NCI-H774 (cell line): Measurements from ENCODE around the gene IQCE.
"Not testable (repeated sequence)": the region's sequence is repeated elsewhere in the genome, so short reads cannot be mapped to it uniquely, and the experiment has no call there.

Experiments used
- DNase-seq: peaks from one replicate; lab custom pipeline; 2025; lab: John Stamatoyannopoulos, UW

Gene IQCE

DNA sequence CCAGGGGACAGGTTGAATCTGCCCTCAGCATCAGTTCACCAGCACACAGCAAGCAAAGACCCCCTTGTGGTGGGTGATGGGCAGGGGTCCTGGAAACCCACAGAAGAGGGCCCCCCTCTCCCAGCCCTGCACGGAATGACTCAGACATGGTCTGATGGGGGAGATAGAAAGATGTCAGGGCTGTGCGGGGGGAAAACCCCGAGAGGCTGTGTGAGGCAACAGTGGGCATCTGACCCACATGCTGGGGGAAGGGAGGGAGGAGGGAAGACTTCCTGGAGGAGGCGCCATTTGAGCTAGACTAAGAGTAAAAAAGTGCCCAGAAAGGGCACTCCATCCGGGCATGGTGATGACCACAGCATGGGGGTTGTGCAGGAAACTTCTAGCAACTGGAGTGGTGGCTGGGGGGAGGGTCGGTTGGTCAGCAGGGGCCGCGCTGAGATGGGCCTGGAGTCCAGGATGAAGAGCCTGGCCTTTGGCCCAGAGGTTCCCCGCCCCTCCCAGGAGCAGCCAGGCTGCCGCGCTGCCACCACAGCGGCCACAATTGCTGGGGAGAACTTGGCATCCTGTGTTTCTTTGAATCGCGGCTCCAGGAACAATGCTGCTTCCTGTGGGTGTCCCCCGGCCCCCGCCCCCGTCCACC lies 36.7 kb upstream of the IQCE start:
- no peak for DNase-seq

GRCh38 chr7:2522780-2523433 lies 35.9 kb upstream of the IQCE start:
- DNase-seq: peak; percentile 31

DNA sequence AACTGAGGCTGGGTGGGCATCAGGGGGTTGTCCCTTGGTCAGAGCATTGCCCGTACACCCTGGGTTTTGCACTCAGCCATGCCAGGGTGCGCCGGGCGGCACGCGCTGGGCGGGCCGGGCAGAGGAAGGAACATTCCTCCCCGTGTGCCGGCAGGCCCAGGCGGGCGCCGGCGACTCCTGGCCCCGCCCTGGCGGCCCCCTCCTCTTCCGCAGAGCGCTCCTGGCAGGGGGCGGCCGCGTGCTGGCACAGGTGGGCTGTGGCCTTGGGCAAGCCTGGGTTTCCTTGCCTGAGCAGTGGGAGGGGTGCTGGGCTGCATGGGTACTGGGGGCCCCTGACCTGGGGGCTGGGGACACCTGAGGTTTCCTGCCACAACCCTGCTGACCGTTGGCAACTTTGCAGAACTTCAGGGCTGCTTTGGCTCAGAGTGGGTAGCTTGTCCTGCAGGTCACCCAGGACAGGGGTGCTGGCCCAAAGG lies 35.3 kb upstream of the IQCE start:
- peak; percentile 63 for DNase-seq

DNA sequence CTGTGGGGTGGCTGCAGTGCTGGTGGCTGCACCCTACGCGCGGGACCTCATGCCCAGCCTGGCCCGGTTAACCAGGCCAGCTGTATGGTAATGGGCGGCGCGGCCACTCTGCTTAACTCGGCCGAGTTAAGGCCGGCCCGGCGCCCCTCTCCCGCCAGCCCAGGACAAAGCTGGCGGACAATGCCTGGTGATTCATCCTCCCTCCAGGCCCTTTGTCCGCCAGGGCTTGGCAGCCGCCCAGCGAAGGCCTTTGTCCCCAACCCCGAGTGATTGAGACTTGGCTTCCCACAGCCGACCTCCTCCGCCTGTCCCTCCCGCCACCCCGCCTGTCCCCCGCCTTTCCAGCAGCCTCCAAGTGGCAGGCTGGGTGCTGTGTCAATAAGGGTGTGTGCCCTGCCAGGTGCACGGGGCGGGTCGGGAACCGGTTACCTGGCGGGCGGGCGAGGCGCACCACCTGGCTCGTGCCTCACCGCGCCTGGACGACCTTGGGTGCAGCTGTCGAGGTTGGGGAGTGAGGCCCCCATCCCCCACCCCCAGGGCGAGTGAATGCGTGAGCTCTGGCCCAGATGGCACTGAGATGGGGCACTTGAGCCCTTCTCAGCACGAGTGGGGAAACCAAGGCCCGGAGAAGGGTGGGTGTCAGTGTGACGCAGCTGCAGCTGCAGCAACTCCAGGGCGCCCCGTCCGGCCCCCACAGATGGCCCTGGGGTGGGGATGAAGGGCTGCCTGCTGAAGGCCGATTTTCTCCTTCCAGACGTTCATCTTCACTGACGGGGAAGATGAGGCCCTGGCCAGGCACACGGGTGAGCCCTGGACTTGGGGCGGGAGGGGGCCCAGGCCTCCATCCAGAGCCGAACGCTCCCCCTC lies 34.6 kb upstream of the IQCE start:
- peak; percentile 98 for DNase-seq

GRCh38 chr7:2524808-2525657 lies 33.7 kb upstream of the IQCE start:
- peak; percentile 49 for DNase-seq

- DNase-seq: peak; percentile 18
These were observed 32.8 kb upstream of the IQCE start for GRCh38 chr7:2525658-2526630.

DNA sequence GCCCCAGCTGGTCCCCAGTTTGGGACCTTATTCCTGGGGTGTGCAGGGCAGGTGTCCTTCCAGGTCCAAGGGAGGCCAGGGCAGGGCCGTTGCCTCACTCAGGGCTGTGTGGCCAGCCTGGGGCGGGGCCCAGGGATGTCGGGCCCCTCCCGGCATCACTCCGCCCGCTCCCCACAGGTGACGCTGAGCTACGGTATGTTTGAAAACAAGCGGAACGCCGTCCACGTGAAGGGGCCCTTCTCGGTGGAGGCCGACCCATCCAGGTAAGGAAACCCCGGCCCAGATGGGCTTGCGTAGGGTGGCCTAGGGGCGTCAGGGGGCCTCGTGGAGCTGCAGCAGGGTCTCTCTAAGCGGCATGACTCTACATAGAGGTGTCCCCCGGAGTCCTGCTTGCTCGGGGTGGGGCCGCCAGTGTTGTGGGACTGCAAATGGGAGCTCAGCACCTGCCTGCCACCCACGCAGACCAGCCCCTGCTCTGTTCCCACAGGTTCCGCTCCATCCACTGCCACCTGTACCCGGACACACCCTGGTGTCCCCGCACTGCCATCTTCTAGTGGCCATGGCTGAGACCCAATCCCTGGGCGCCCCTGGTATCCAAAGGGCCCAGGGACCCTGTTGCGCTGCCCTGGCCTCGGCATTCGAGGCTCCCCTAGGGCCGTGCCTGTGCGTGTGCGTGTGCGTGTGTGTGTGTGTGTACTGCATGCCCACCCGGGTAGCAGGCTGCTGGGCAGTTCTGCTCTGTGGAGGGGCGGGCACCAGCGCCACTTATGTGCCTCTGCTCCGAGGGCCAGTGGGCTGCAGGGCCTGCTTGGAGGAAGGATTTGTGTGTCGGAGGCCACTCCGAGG lies 31.9 kb upstream of the IQCE start:
- no peak for DNase-seq

GRCh38 chr7:2527505-2528467 lies 31.0 kb upstream of the IQCE start:
- DNase-seq: peak; percentile 21

DNA sequence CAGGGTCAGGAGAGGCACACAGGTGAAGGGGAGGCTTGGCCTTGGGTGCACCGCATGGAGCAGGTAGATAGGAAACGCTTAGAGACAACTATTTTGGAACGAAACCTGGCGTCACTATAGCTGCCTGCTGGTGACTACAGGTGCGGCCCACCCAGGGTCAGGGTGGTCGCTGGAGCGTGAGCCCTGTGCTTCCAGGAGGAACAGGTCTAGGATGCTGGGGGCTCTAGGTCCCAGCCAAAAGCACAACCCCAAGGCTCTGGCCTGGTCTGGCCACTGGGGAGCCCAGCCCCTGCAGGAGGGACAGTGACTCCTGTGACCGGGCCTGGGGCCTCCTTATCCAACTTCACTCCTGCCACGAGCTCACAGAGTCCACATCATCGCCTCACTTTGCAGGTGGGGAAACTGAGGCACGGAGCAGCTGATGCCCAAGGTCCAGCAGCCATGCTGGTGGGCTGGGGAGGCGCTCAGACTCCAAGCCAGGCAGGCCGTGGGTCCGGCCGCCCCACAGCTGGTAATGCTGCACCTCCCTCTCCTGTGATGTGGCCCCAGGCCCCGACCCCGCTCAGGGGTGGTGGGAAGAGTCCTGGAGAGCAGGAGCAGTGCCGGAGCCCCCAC lies 30.2 kb upstream of the IQCE start:
- no peak for DNase-seq

GRCh38 chr7:2529161-2530070 lies 29.4 kb upstream of the IQCE start:
- no peak for DNase-seq

- no peak for DNase-seq
These were observed 28.4 kb upstream of the IQCE start for GRCh38 chr7:2530071-2530987.

DNA sequence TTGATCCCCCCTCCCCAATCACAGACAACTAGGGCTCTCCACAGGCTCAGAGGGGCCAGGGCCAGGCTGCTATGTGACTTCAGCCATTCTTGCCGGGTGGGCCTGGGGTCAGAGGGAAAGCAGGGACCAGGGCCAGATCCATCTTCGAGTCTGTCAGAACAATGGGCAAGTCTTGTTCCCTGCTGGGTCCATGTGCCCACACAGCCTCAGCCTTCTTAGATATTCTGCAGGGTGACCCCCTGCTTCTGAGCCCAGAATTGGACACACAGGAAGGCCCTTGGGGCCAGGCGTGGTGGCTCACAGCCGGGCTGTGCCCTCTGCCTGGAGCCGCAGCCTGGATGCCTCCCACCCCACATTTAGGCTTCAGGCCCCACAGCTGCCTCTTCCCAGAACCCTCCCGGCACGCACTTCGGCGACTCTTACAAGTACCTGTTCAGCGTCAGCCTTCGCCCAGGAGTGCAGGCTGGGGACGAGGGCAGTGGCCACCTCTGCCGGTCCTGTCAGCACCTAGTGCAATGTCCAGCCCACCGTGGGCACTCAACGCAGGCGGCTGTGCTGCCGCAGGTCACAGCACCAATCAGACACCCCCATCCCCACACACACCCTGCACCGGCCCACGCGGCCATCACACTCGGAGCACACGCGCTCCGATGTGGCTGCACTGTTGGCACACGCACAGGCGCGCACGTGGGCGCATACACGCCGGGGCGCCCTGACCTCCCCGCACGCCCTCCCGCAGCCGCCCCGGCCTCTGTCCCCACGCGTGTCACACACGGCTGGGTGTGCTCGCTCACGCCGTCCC lies 27.6 kb upstream of the IQCE start:
- not testable (repeated sequence) for DNase-seq

DNA sequence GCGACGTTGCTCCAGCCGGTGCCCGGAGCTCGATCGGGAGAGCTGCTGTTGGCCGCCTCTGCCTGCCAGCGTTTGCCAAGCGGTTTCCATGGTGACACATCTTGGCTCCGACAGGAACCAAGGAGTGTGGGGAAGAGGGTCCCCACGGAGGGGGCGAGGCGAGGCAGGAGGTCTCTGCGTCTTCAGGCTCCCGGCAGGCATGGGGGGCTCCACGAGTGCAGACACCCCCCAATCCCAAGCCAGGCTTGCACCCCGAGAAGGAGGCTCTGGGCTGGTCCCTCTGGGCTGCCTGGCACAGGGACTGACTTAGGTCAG lies 27.0 kb upstream of the IQCE start:
- DNase-seq: not testable (repeated sequence)

DNA sequence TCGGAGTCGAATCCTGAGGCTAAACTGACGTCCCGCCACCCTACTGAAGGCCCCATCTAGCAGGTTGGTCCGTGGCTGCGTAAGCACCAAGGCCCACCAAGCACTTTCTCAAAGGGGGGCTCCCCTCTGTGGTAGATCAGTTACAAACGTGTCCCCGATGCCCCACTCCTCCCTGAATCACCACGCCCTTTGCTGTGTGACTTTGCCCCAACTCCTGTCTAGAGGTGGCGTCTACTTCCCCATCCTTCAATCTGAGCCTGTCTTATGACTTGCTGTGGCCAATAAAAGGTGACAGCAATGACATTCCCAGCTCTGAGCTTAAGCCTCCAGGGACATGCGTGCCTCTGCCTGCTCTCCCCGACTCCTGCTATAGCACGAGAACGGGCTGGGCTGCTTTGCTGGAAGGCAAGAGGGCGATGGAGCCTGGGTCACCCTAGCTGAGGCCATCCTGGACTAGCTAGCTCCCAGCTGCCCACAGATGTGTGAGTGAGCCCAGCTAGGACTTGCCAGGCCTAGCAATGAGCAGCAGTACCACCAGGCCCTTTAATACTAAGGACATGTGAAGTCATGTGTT lies 26.5 kb upstream of the IQCE start:
- DNase-seq: not testable (repeated sequence)

DNA sequence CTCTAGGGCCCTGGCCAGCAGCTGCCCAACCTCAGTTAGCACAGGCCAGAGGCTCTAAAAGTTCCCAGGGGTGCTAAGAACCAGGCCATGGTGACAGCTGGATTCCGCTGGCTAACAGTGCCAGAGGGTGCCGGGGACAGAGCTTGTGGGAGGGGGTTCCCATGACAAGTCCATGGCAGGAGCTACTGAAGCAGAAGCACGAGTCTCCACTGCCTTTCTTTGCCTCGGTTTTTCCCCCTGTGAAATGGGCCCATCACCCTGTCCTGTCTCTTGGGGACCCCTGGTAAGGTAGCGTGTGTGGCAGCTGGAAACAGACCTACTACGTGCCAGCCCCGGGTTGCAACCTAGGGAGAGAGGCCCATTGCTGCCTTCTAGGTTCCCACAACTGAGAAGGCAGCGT lies 26.0 kb upstream of the IQCE start:
- DNase-seq: not testable (repeated sequence)
